Fibroblast of mammary gland (primary cell): Measurements from ENCODE around the gene PSMG2.

Experiments
- DNase-seq: peaks from one replicate; pipeline ENCODE4 v3.0.0-alpha.2; 2010; ENCODE audit warnings: low read depth
- H3K4me3 ChIP-seq: 2 replicates; pipeline ENCODE4 v1.5.1; 2011; ENCODE audit warnings: low read depth, mild to moderate bottlenecking, low read length, moderate library complexity; ENCODE audit not compliant: control insufficient read depth
- TF ChIP-seq, protein P1 (sequence below): conservative IDR thresholded peaks from 2 replicates; pipeline ENCODE4 v1.5.1; 2011; ENCODE audit warnings: low read depth, low read length, inconsistent platforms; ENCODE audit not compliant: control insufficient read depth, insufficient read depth

The PSMG2 gene

DNA sequence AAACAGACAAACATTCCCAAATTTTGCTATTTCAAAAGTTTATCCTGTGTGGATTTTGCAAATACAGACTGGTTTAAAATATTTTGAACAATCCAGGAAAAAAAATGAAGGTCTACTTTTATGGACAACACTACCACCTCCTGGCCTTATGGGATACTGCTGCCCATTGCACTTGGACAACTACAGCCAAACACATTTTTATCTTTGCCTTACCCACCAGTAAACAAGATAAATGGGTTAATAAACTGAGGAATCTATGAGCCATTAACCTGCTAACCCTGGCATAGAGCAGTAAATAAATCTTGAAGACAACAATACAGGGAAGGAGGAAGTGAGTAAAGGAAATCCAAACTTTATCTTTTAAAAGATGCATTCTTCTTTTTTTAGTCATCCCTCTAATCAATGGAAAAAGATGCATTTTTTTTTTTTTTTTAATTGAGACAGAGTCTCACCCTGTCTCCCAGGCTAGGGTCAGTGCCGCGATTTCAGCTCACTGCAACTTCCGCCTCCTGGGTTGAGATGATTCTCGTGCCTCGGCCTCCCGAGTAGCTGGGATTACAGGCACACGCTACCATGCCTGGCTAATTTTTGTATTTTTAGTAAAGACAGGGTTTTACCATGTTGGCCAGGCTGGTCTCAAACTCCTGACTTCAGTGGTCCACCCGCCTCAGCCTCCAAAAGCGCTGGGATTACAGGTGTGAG, 42.8 kb upstream of the PSMG2 start:
- DNase-seq: peak; percentile 75
- TF ChIP-seq, protein P1, sequence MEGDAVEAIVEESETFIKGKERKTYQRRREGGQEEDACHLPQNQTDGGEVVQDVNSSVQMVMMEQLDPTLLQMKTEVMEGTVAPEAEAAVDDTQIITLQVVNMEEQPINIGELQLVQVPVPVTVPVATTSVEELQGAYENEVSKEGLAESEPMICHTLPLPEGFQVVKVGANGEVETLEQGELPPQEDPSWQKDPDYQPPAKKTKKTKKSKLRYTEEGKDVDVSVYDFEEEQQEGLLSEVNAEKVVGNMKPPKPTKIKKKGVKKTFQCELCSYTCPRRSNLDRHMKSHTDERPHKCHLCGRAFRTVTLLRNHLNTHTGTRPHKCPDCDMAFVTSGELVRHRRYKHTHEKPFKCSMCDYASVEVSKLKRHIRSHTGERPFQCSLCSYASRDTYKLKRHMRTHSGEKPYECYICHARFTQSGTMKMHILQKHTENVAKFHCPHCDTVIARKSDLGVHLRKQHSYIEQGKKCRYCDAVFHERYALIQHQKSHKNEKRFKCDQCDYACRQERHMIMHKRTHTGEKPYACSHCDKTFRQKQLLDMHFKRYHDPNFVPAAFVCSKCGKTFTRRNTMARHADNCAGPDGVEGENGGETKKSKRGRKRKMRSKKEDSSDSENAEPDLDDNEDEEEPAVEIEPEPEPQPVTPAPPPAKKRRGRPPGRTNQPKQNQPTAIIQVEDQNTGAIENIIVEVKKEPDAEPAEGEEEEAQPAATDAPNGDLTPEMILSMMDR: peak; percentile 96
- H3K4me3 ChIP-seq: no peak overlapping the region

- no peak overlapping the region for H3K4me3 ChIP-seq
- no peak for DNase-seq
- TF ChIP-seq, protein P1: no peak
Observed at GRCh38 chr18:12668041-12668440, 34.8 kb upstream of the PSMG2 start.

DNA sequence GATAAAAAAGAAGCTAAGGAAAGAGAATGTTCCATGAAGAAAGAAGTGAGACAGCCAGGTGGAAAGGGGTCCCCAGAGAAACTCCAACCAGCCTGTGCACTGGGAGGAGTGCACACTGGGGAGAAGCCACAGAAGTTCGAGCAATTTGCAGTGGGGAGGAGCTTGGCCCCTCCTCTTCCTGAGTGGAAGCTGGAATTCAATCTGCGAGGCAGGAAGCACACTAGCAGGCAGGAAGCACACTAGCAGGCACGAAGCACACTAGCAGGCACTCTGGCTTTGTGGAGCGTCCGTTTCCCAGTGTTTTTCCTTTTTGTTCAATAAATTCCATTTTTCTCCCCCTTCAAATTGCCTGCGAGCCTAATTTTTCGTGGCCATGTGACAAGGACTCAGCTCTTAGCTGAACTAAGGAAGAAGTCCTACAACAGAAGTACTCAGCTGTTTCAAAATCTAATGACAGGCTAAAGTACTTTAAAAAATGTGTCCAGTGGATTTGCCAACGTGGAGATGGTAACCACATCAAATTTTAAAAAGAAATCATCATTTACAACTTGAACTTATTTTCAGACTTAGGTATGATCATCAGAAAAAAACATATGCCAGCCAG, 23.6 kb upstream of the PSMG2 start:
- DNase-seq: peak; percentile 58
- TF ChIP-seq, protein P1: no peak
- no peak overlapping the region for H3K4me3 ChIP-seq

DNA sequence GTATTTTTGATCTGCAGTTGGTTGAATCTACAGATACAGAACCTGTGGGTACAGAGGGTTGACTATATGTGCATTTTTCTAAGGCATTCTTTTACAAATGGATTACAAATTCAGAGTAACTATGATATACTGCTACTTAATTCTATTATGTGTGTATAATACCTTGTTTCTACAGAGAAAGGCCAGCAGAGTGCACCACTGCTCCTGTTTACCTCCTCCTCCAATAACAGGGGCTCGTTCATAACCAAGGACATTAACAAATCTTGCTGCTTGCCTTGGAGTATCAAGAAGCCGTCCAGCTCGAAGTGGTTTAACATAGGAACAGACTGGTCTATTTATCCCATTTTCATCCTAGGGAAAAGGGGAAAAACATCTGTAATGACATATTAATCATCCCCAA, 16.7 kb upstream of the PSMG2 start:
- peak; percentile 45 for DNase-seq
- no peak overlapping the region for H3K4me3 ChIP-seq
- TF ChIP-seq, protein P1: peak; percentile 18

- TF ChIP-seq, protein P1: no peak
- DNase-seq: no peak
- H3K4me3 ChIP-seq: no peak overlapping the region
Observed at GRCh38 chr18:12689256-12689850, 13.5 kb upstream of the PSMG2 start.

DNA sequence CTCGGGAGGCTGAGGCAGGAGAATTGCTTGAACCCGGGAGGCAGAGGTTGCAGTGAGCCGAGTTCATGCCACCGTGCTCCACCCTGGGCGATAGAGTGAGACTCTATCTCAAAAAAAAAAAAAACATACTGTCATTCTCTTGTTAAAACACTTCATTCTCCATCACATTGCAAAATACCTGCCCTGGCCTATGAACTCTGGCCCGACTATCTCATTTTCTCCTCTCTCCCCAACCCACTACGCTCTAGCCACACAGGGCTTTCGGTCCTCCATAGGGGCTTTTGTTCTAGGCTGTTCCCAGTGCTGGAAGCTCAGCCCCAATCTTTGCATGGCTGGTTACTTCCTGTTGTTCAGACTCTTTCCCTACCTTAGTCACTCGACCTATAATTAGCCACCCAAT, 10.6 kb upstream of the PSMG2 start:
- no peak for DNase-seq
- TF ChIP-seq, protein P1: no peak
- no peak overlapping the region for H3K4me3 ChIP-seq

DNA sequence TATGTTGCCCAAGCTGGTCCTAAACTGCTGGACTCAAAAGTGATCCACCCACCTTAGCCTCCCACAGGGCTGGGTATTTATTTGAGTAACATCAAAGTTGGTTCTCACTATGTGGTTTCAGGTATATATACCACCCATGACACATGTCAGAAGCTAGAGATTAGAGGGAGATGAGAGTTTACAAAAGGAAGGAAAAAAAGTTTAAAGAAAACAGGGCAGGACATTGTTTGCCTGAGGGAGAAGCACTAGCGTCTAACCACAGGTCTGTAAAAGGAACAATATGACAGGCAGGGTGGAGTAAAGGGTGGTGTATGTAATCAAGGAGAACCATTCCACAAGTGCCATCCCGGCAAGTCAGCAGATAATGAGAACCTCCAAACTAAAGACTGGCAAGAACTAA, 8.8 kb upstream of the PSMG2 start:
- H3K4me3 ChIP-seq: no peak overlapping the region
- DNase-seq: no peak
- TF ChIP-seq, protein P1: no peak
